ENCODE measurements around the gene ALAD. TPM values are rescaled to one million over a fixed set of nuclear protein-coding genes. Genes with fewer than 3 reads are reported as not detected.

Gene ALAD
- total and polyA plus RNA-seq, 9 of the 15 experiments (the other 6 are each of a cell fraction or from before 2014, with no cell fraction given), result 1.3 to 12.7 (median 6.8) TPM

- peak; percentile 95 for TF ChIP-seq EP300 (IDR thresholded peaks at IDR 0.05; ENCODE audit: low read length)
- no peak for TF ChIP-seq ZNF778 (CRISPR knock-in tag; IDR thresholded peaks at IDR 0.05)
- TF ChIP-seq MYC (IDR thresholded peaks at IDR 0.05; ENCODE audit: low read depth, low read length), result 0 out of 2 replicates have a peak, but pooled peaks have one; percentile 51
- TF ChIP-seq MYC (CRISPR knock-in tag; IDR thresholded peaks at IDR 0.05; ENCODE audit: borderline replicate concordance, low read depth), result no peak
- TF ChIP-seq E2F1 (CRISPR knock-in tag; IDR thresholded peaks at IDR 0.05), result no peak
- TF ChIP-seq COPS2 (conservative IDR thresholded peaks at IDR 0.05), result no peak
- no peak for TF ChIP-seq PCBP2 (IDR thresholded peaks at IDR 0.05; ENCODE audit: low read depth, low read length, poor library complexity, severe bottlenecking)
- TF ChIP-seq ZBTB40 (IDR thresholded peaks at IDR 0.05), result no peak
- no peak for TF ChIP-seq ZBTB40 (CRISPR knock-in tag; IDR thresholded peaks at IDR 0.05)
- TF ChIP-seq ZNF830 (CRISPR knock-in tag; IDR thresholded peaks at IDR 0.05), result no peak
- TF ChIP-seq ZBTB49 (CRISPR knock-in tag; IDR thresholded peaks at IDR 0.05; ENCODE audit: borderline replicate concordance), result no peak
- no peak for TF ChIP-seq USF2 (CRISPR knock-in tag; IDR thresholded peaks at IDR 0.05)
These were observed 31.9 kb downstream of the ALAD start (continued) for GRCh38 chr9:113368982-113369854.
